GM19397 (cell line): ENCODE results near the gene SPATA31C1.
"Not testable (repeated sequence)": the region's sequence is repeated elsewhere in the genome, so short reads cannot be mapped to it uniquely, and the experiment has no call there.

Experiments
- ATAC-seq: cut with Tn5 transposase; IDR thresholded peaks from one replicate; pipeline ENCODE4 v1.9.1; 2021; ENCODE audit warnings: mild to moderate bottlenecking, moderate library complexity; ENCODE audit not compliant: unreplicated experiment

SPATA31C1 gene

GRCh38 chr9:87917662-87918061 is at the start of gene SPATA31C1:
Gene SPATA31C1, plus strand, starts transcription at chr9:87917962.
- ATAC-seq = not testable (repeated sequence)

GRCh38 chr9:87868175-87868574 is 49.6 kb upstream of the SPATA31C1 start:
- no peak for ATAC-seq

GRCh38 chr9:87868635-87869034 is 49.1 kb upstream of the SPATA31C1 start:
- no peak for ATAC-seq

GRCh38 chr9:87869082-87869481 is 48.7 kb upstream of the SPATA31C1 start:
- ATAC-seq = no peak

- ATAC-seq = no peak
Observed at GRCh38 chr9:87871425-87872078, 46.2 kb upstream of the SPATA31C1 start.

GRCh38 chr9:87872079-87872624 is 45.6 kb upstream of the SPATA31C1 start:
- ATAC-seq = no peak

- ATAC-seq = no peak
Observed at GRCh38 chr9:87873607-87874303, 44.0 kb upstream of the SPATA31C1 start.

GRCh38 chr9:87874304-87874623 is 43.5 kb upstream of the SPATA31C1 start:
- no peak for ATAC-seq

- no peak for ATAC-seq
Observed at GRCh38 chr9:87875060-87875459, 42.7 kb upstream of the SPATA31C1 start.

GRCh38 chr9:87875831-87876545 is 41.8 kb upstream of the SPATA31C1 start:
- no peak for ATAC-seq

GRCh38 chr9:87876708-87877107 is 41.1 kb upstream of the SPATA31C1 start:
- ATAC-seq = no peak

GRCh38 chr9:87878989-87879511 is 38.7 kb upstream of the SPATA31C1 start:
- no peak for ATAC-seq

- ATAC-seq = no peak
Observed at GRCh38 chr9:87880116-87880515, 37.6 kb upstream of the SPATA31C1 start.

- no peak for ATAC-seq
Observed at GRCh38 chr9:87880683-87881082, 37.1 kb upstream of the SPATA31C1 start.

- no peak for ATAC-seq
Observed at GRCh38 chr9:87882627-87883026, 35.1 kb upstream of the SPATA31C1 start, which contains the start of gene SPATA31E1. Gene SPATA31E1, plus strand, starts transcription at chr9:87882877. Its CDS starts 15 bp downstream, at chr9:87882892.

GRCh38 chr9:87883274-87883673 is 34.5 kb upstream of the SPATA31C1 start:
- ATAC-seq = no peak

- ATAC-seq = no peak
Observed at GRCh38 chr9:87883990-87884389, 33.8 kb upstream of the SPATA31C1 start.

- no peak for ATAC-seq
Observed at GRCh38 chr9:87884578-87885459, 32.9 kb upstream of the SPATA31C1 start.

GRCh38 chr9:87885484-87886189 is 32.1 kb upstream of the SPATA31C1 start:
- ATAC-seq = no peak
